Measurements from ENCODE around the gene NCAM1. TPM values are rescaled to one million over a fixed set of nuclear protein-coding genes. Genes with fewer than 3 reads are reported as not detected.

Gene NCAM1
- total RNA-seq, 1 experiment from 2014 or later = 0.22 TPM

DNA sequence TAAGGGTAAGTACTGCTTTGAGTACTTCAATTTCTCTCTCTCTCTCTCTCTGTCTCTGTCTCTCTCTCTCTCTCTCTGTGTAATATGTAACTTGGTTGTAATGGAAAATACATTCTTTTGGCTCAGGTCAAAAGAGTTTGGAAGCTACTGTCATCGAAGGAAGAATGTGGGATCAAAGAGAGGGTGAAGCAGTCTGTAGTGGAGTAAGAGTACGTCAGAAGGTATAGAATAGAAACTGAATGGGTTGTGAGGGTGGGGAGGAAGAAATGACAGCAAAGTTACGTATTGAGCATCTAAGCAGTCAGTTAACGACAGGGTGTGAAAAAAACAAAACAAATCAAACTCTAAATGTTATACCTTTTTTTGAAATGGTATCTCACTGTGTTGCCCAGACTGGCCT is 10.0 kb downstream of the NCAM1 start:
- no peaks in the 10 kb centered on the region for H4K20me1 ChIP-seq (ENCODE audit: insufficient read depth)
- no peak overlapping the region for H3K4me3 ChIP-seq (replicated peaks in 1 of 2; ENCODE audit: low read depth in 1 of 2, low read length in 2 of 2)
- intact Hi-C loops (cut with micrococcal nuclease) = no loop called here
- H3K79me2 ChIP-seq (ENCODE audit: insufficient read depth, low read length) = no peaks in the 10 kb centered on the region
- H3K9ac ChIP-seq (ENCODE audit: low read length) = no peak overlapping the region
- no peak for ATAC-seq
- H3K36me3 ChIP-seq (ENCODE audit: control insufficient read depth in 1 of 2, insufficient read depth in 2 of 2, low read length in 2 of 2) = no peaks in the 10 kb centered on the region
- TF ChIP-seq SP1 (IDR thresholded peaks at IDR 0.05; ENCODE audit: low read depth) (no peak), YY1 (IDR thresholded peaks at IDR 0.05; ENCODE audit: extremely low read depth, insufficient replicate concordance, low read depth, low read length) (no peak), ELF1 (IDR thresholded peaks at IDR 0.05; ENCODE audit: borderline replicate concordance, low read depth) (no peak), ZNF274 (IDR thresholded peaks at IDR 0.05; ENCODE audit: low read depth, low read length) (no peak), POLR2A (IDR thresholded peaks at IDR 0.05; ENCODE audit: borderline replicate concordance, extremely low read depth, insufficient read depth, insufficient read length) (no peak), SIN3A (IDR thresholded peaks at IDR 0.05; ENCODE audit: low read depth) (no peak), FOSL1 (IDR thresholded peaks at IDR 0.05; ENCODE audit: low read depth) (no peak), CEBPB (IDR thresholded peaks at IDR 0.05; ENCODE audit: low read depth) (no peak), EZH2phosphoT487 (IDR thresholded peaks at IDR 0.05; ENCODE audit: borderline replicate concordance) (no peak), ZFX (IDR thresholded peaks at IDR 0.05) (no peak), SRF (IDR thresholded peaks at IDR 0.05; ENCODE audit: low read depth) (no peak), EGR1 (IDR thresholded peaks at IDR 0.05; ENCODE audit: low read depth) (no peak), EZH2 (IDR thresholded peaks at IDR 0.05) (no peak), JUND (IDR thresholded peaks at IDR 0.05) (no peak)
- TF ChIP-seq, protein P1, sequence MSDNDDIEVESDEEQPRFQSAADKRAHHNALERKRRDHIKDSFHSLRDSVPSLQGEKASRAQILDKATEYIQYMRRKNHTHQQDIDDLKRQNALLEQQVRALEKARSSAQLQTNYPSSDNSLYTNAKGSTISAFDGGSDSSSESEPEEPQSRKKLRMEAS (IDR thresholded peaks at IDR 0.05) = no peak
- TF ChIP-seq, protein P2, sequence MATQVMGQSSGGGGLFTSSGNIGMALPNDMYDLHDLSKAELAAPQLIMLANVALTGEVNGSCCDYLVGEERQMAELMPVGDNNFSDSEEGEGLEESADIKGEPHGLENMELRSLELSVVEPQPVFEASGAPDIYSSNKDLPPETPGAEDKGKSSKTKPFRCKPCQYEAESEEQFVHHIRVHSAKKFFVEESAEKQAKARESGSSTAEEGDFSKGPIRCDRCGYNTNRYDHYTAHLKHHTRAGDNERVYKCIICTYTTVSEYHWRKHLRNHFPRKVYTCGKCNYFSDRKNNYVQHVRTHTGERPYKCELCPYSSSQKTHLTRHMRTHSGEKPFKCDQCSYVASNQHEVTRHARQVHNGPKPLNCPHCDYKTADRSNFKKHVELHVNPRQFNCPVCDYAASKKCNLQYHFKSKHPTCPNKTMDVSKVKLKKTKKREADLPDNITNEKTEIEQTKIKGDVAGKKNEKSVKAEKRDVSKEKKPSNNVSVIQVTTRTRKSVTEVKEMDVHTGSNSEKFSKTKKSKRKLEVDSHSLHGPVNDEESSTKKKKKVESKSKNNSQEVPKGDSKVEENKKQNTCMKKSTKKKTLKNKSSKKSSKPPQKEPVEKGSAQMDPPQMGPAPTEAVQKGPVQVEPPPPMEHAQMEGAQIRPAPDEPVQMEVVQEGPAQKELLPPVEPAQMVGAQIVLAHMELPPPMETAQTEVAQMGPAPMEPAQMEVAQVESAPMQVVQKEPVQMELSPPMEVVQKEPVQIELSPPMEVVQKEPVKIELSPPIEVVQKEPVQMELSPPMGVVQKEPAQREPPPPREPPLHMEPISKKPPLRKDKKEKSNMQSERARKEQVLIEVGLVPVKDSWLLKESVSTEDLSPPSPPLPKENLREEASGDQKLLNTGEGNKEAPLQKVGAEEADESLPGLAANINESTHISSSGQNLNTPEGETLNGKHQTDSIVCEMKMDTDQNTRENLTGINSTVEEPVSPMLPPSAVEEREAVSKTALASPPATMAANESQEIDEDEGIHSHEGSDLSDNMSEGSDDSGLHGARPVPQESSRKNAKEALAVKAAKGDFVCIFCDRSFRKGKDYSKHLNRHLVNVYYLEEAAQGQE (IDR thresholded peaks at IDR 0.05; ENCODE audit: low read depth) = no peak
- TF ChIP-seq, protein P3, sequence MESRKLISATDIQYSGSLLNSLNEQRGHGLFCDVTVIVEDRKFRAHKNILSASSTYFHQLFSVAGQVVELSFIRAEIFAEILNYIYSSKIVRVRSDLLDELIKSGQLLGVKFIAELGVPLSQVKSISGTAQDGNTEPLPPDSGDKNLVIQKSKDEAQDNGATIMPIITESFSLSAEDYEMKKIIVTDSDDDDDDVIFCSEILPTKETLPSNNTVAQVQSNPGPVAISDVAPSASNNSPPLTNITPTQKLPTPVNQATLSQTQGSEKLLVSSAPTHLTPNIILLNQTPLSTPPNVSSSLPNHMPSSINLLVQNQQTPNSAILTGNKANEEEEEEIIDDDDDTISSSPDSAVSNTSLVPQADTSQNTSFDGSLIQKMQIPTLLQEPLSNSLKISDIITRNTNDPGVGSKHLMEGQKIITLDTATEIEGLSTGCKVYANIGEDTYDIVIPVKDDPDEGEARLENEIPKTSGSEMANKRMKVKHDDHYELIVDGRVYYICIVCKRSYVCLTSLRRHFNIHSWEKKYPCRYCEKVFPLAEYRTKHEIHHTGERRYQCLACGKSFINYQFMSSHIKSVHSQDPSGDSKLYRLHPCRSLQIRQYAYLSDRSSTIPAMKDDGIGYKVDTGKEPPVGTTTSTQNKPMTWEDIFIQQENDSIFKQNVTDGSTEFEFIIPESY (IDR thresholded peaks at IDR 0.05; ENCODE audit: extremely low read depth, insufficient replicate concordance, low read length) = no peak
- TF ChIP-seq, protein P4, sequence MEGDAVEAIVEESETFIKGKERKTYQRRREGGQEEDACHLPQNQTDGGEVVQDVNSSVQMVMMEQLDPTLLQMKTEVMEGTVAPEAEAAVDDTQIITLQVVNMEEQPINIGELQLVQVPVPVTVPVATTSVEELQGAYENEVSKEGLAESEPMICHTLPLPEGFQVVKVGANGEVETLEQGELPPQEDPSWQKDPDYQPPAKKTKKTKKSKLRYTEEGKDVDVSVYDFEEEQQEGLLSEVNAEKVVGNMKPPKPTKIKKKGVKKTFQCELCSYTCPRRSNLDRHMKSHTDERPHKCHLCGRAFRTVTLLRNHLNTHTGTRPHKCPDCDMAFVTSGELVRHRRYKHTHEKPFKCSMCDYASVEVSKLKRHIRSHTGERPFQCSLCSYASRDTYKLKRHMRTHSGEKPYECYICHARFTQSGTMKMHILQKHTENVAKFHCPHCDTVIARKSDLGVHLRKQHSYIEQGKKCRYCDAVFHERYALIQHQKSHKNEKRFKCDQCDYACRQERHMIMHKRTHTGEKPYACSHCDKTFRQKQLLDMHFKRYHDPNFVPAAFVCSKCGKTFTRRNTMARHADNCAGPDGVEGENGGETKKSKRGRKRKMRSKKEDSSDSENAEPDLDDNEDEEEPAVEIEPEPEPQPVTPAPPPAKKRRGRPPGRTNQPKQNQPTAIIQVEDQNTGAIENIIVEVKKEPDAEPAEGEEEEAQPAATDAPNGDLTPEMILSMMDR (IDR thresholded peaks at IDR 0.05 in 2 of 3, conservative IDR thresholded peaks at IDR 0.05 in 1 of 3; ENCODE audit: borderline replicate concordance in 1 of 3, insufficient read depth in 1 of 3, low read depth in 2 of 3, low read length in 2 of 3) = no peak
- H3K9me3 ChIP-seq (ENCODE audit: control insufficient read depth in 1 of 2, insufficient read depth in 1 of 2, low read depth in 1 of 2, low read length in 2 of 2) = no peaks in the 10 kb centered on the region
- POLR2A ChIA-PET = no interaction called here
- BruUV-seq (replicated peaks) = no TSS peak
- H3K9me2 ChIP-seq (ENCODE audit: insufficient read depth) = no peaks in the 10 kb centered on the region
- no peak for DNase-seq (ENCODE audit: low read depth, low spot score)
- RAD21 ChIA-PET (ENCODE audit: low non-redundant PET in 1 of 2, low total read pairs in 2 of 2, uncharacterized antibody in 2 of 2, unreplicated experiment in 2 of 2) = no interaction called here
- CTCF ChIA-PET = no interaction called here
- H3K27me3 ChIP-seq (ENCODE audit: insufficient read depth, low read length) = peaks cover 55% of the 10 kb centered on the region
- no peak overlapping the region for H3K4me2 ChIP-seq (ENCODE audit: low read length)
- H3K4me1 ChIP-seq (ENCODE audit: control insufficient read depth in 1 of 2, insufficient read depth in 2 of 2, low read length in 2 of 2) = no peaks in the 10 kb centered on the region
- H3K27ac ChIP-seq (ENCODE audit: low read depth, low read length) = no peak overlapping the region
- H2AFZ ChIP-seq (ENCODE audit: low read depth, low read length, poor library complexity, severe bottlenecking) = no peak overlapping the region
